Panc1 (cell line): Measurements from ENCODE around the gene CEND1. TPM values are rescaled to one million over a fixed set of nuclear protein-coding genes. Genes with fewer than 3 reads are reported as not detected.

ENCODE experiments used
- ATAC-seq: fragments of 200-7000 bp; cut with Tn5 transposase; 2 replicates; pipeline ENCODE4 v1.9.1; 2020; ENCODE audit warnings: mild to moderate bottlenecking, moderate library complexity
- BruUV-seq: library from RNA; stranded (reverse); fragments of 400-500 nt; replicated peaks from 2 replicates; lab custom pipeline; 2021; lab: Mats Ljungman, UMichigan
- CTCF ChIA-PET: fragments of 300-600 bp; sonication (Branson Sonifier 250); formaldehyde crosslinking; loops from one replicate; lab custom pipeline; 2022; ENCODE audit warnings: antibody characterized with exemption; lab: Charles Lee
- POLR2A ChIA-PET: fragments of 300-600 bp; sonication (Branson Sonifier 250); formaldehyde crosslinking; loops from one replicate; lab custom pipeline; 2022; ENCODE audit warnings: antibody characterized with exemption; lab: Charles Lee
- DNase-seq: peaks from one replicate; pipeline ENCODE4 v3.0.0-alpha.2; 2010; ENCODE audit warnings: low read depth, low spot score
- H3K27ac ChIP-seq: 2 replicates; pipeline ENCODE4 v1.5.1; 2011; ENCODE audit warnings: mild to moderate bottlenecking, low read length, inconsistent platforms
- H3K27me3 ChIP-seq: fragments of 200-500 bp; sonication (Bioruptor generic); 2 replicates; pipeline ENCODE4 v1.6.0; 2014; ENCODE audit warnings: low read length, inconsistent platforms; ENCODE audit not compliant: control insufficient read depth, insufficient read depth
- H3K36me3 ChIP-seq: fragments of 200-500 bp; sonication (Bioruptor generic); 2 replicates; pipeline ENCODE4 v1.5.1; 2014; ENCODE audit warnings: inconsistent platforms, mild to moderate bottlenecking, low read length, moderate library complexity; ENCODE audit not compliant: control insufficient read depth, insufficient read depth
- H3K4me1 ChIP-seq: 2 replicates; pipeline ENCODE4 v1.5.1; 2011; ENCODE audit warnings: inconsistent platforms, mild to moderate bottlenecking, low read length, moderate library complexity; ENCODE audit not compliant: control insufficient read depth, insufficient read depth
- H3K4me3 ChIP-seq, 2 experiments: 2 replicates each; pipeline ENCODE4 v1.5.1; 2011 to 2012; ENCODE audit warnings: low read depth in 2 of 2, low read length in 2 of 2, mild to moderate bottlenecking in 2 of 2, inconsistent platforms in 1 of 2, moderate library complexity in 1 of 2
- H3K9me3 ChIP-seq: fragments of 200-500 bp; sonication (Bioruptor generic); 2 replicates; pipeline ENCODE4 v1.5.1; 2014; ENCODE audit warnings: low read depth, mild to moderate bottlenecking, inconsistent platforms, low read length, moderate library complexity; ENCODE audit not compliant: control insufficient read depth, insufficient read depth
- POLR2AphosphoS5 ChIP-seq: IDR thresholded peaks from 2 replicates; pipeline ENCODE4 v1.6.1; 2012; ENCODE audit warnings: mild to moderate bottlenecking, low read depth, low read length, moderate library complexity
- REST ChIP-seq, 2 experiments: IDR thresholded peaks; 2 replicates each; pipeline ENCODE4 v1.6.1; 2011 to 2012; ENCODE audit warnings: low read depth in 2 of 2, control low read depth in 1 of 2, low read length in 1 of 2, mild to moderate bottlenecking in 1 of 2, moderate library complexity in 1 of 2; ENCODE audit not compliant: insufficient read depth in 1 of 2
- SIN3A ChIP-seq: IDR thresholded peaks from 2 replicates; pipeline ENCODE4 v1.6.1; 2012; ENCODE audit warnings: low read depth, mild to moderate bottlenecking, low read length, moderate library complexity, borderline replicate concordance; ENCODE audit not compliant: insufficient read depth
- TCF7L2 ChIP-seq: IDR thresholded peaks from 2 replicates; pipeline ENCODE4 v1.6.1; 2011; ENCODE audit warnings: mild to moderate bottlenecking, low read depth, low read length, inconsistent platforms
- in situ Hi-C: cut with HindIII; loops from 2 replicates; pipeline ENCODE4 v1.10.0; 2016; ENCODE audit warnings: low sequenced_read_pairs, low pct_unique_long_range_greater_than_20kb
- intact Hi-C: fragments of 100-400 bp; cut with micrococcal nuclease; formaldehyde crosslinking; loops from one replicate; pipeline ENCODE4 v1.10.0; 2022; ENCODE audit not compliant: unreplicated experiment
- total RNA-seq: library from RNA; stranded (reverse); gene quantifications from one replicate; pipeline ENCODE4 v1.2.1, GENCODE V29; 2021; ENCODE audit not compliant: unreplicated experiment
- TF ChIP-seq, protein P1 (sequence below): fragments of 450-650 bp; IDR thresholded peaks from 2 replicates; pipeline ENCODE4 v1.5.1; 2017; ENCODE audit warnings: mild to moderate bottlenecking

CEND1 gene
- total RNA-seq, 1 experiment from 2014 or later, result 15.9 TPM

DNA sequence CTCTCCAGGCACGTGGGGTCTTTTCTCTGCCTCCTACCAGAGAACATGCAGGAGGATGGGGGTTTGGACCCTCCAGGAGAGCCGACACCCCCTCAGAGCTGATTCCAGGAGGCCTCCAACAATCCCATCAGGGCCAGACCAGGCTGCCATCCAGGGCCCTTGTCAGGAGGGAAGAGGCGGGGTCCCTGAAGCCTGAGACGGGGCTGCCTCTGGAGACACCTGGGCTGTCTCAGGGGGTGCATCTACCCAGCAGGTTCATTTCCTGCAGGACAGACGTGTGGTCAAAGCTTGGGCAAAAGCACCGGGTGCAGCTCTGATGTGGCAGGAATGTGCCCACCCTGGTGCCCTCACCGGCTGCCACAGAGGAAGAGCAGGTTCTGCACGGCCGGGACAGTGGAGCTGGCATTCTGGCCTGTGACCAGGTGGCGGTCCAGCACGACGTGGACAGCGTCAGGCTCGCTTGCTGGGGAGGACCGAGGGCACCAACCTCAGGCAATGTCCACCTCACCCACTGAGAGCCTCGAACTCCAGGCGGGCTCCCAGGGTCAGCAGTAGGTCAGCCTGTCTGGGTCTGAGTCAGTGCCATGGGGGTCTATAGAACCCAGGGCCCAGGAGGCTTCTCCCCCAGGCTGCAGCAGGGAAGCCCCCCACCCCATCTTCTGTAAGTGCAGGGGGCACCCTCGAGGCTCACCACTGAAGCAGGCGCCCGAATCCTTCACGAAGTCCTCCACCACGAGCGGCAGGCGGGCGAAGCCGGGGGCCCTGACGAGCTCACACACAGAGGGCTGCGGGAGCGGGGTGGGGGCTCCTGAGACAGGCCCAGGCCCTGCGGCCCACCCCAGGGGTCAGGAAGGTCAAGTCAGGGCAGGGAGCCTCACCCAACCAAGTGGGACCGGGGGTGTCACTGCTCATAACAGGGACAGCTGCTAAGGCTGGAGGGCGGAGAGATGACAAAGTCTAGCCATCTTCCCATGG is 19.0 kb downstream of the CEND1 start:
- DNase-seq (no peak), ATAC-seq (no peak)
- Histone ChIP-seq H3K4me3 (no peak overlapping the region), H3K9me3 (no peaks in the 10 kb centered on the region), H3K36me3 (peaks cover 6% of the 10 kb centered on the region; the same call in 1 of the 2 replicates), H3K4me1 (peaks cover 40% of the 10 kb centered on the region), H3K27ac (no peak overlapping the region), H3K27me3 (no peaks in the 10 kb centered on the region)
- no TSS peak for BruUV-seq
- no peak for TF ChIP-seq TCF7L2
- no peak for TF ChIP-seq REST (IDR thresholded peaks at IDR 0.05; ENCODE audit: insufficient read depth in 1 of 2, low read depth in 2 of 2, low read length in 1 of 2)
- TF ChIP-seq SIN3A, result no peak
- TF ChIP-seq, protein P1, sequence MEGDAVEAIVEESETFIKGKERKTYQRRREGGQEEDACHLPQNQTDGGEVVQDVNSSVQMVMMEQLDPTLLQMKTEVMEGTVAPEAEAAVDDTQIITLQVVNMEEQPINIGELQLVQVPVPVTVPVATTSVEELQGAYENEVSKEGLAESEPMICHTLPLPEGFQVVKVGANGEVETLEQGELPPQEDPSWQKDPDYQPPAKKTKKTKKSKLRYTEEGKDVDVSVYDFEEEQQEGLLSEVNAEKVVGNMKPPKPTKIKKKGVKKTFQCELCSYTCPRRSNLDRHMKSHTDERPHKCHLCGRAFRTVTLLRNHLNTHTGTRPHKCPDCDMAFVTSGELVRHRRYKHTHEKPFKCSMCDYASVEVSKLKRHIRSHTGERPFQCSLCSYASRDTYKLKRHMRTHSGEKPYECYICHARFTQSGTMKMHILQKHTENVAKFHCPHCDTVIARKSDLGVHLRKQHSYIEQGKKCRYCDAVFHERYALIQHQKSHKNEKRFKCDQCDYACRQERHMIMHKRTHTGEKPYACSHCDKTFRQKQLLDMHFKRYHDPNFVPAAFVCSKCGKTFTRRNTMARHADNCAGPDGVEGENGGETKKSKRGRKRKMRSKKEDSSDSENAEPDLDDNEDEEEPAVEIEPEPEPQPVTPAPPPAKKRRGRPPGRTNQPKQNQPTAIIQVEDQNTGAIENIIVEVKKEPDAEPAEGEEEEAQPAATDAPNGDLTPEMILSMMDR, result no peak
- TF ChIP-seq POLR2AphosphoS5, result no peak
- intact Hi-C loops (no loop called here), in situ Hi-C loops (no loop called here)
- CTCF ChIA-PET, result no interaction called here
- POLR2A ChIA-PET, result no interaction called here

DNA sequence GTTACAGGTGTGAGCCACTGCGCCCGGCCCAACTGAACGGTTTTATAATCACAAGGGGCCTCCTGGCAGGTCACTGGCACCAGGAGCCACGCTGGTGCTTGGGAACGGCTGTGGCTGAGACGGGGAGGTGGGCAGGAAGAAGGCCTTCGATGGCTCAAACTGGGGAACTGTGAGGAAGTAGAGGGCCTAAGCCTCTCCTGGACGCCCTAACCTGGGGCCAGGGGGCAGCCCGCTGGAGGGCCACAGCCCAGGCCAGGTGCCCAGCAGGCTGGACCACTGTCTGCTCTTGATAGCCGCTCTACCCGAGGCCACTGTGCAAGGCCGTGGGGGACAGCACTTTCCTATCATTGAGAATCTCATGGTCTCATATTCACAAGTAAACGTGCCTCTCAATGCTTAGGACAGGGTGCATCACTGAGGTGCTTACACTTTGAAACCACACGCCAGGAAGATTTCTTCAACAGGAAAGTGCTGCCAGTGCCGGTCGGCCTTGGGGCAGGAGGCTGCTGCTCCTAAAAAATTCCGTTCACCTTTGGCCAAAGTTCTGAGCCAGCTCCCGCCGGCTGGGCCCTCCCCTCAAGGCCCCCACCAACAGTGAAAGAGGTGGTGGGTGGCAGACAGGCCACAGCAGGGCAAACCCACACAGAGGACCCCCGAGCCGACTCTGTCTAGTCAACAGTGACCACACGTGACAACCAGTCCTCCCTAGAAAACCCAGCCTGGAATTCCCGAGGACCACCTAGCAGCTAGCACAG is 19.8 kb downstream of the CEND1 start:
- Histone ChIP-seq H3K27ac (no peak overlapping the region), H3K36me3 (peaks cover 6% of the 10 kb centered on the region; the same call in 1 of the 2 replicates), H3K4me1 (peaks cover 36% of the 10 kb centered on the region), H3K27me3 (no peaks in the 10 kb centered on the region), H3K9me3 (no peaks in the 10 kb centered on the region), H3K4me3 (no peak overlapping the region)
- in situ Hi-C loops (no loop called here), intact Hi-C loops (no loop called here)
- CTCF ChIA-PET, result no interaction called here
- no peak for ATAC-seq
- TSS peak; percentile 57 for BruUV-seq
- no peak for DNase-seq
- TF ChIP-seq SIN3A, result no peak
- TF ChIP-seq POLR2AphosphoS5, result 0 out of 2 replicates have a peak, but pooled peaks have one; percentile 4
- POLR2A ChIA-PET, result no interaction called here
